ENCODE data around the gene WNT7B.

- TF ChIP-seq, protein P1, sequence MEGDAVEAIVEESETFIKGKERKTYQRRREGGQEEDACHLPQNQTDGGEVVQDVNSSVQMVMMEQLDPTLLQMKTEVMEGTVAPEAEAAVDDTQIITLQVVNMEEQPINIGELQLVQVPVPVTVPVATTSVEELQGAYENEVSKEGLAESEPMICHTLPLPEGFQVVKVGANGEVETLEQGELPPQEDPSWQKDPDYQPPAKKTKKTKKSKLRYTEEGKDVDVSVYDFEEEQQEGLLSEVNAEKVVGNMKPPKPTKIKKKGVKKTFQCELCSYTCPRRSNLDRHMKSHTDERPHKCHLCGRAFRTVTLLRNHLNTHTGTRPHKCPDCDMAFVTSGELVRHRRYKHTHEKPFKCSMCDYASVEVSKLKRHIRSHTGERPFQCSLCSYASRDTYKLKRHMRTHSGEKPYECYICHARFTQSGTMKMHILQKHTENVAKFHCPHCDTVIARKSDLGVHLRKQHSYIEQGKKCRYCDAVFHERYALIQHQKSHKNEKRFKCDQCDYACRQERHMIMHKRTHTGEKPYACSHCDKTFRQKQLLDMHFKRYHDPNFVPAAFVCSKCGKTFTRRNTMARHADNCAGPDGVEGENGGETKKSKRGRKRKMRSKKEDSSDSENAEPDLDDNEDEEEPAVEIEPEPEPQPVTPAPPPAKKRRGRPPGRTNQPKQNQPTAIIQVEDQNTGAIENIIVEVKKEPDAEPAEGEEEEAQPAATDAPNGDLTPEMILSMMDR (IDR thresholded peaks at IDR 0.05), result no peak
- TF ChIP-seq POLR2A (IDR thresholded peaks at IDR 0.05), result no peak
- TF ChIP-seq POLR2AphosphoS5 (IDR thresholded peaks at IDR 0.05), result no peak
- TF ChIP-seq EP300 (IDR thresholded peaks at IDR 0.05), result no peak
These were observed 53.8 kb downstream of the WNT7B start for GRCh38 chr22:45923212-45923611.
